HG03175 (cell line): Measurements from ENCODE around the gene SEL1L.
"Not testable (repeated sequence)": the region's sequence is repeated elsewhere in the genome, so short reads cannot be mapped to it uniquely, and the experiment has no call there.

ENCODE experiments used
- ATAC-seq: cut with Tn5 transposase; IDR thresholded peaks from one replicate; pipeline ENCODE4 v1.9.1; 2021; ENCODE audit warnings: mild to moderate bottlenecking, moderate library complexity; ENCODE audit not compliant: unreplicated experiment

The SEL1L gene

DNA sequence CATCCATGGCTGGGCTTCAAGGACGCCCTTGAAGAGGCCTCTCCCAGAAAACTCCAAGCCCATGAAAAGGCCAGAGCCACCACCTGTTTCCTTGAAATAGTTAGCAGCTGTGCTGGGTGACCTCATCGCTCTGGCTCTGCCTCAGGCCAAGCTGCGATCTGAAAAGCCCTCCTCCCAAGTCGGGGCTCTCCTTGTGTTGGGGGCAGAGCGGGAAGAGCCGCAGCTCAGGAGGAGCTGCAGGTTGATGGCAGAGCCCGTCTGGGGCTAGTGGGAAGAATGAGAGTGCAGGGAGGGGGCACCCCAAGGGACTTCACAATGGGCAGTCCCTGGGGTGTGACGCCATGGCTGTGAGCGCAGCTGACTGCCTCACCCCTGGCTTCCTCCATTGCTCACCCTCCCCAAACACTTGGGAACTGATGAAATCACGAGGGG is 83.5 kb downstream of the SEL1L start:
- ATAC-seq, result no peak

DNA sequence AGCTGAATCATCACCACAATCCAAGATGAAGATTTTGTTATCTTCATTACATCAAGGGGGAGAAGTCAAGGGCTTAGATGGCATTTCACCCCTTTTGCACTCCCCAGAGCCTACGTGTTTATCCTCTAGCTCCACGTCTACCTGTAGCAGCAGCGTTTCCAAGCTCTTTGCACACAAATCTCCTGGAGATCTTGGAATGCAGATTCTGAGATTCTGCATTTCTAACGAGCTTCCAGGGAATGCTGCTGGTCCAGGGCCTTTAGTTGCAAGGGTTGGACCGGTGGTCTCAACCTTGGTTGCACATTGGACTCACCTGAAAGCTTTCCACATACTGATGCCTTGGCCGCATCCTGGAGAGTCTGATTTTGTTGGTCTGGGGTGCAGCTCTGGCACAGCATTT is 84.1 kb downstream of the SEL1L start:
- ATAC-seq, result no peak

DNA sequence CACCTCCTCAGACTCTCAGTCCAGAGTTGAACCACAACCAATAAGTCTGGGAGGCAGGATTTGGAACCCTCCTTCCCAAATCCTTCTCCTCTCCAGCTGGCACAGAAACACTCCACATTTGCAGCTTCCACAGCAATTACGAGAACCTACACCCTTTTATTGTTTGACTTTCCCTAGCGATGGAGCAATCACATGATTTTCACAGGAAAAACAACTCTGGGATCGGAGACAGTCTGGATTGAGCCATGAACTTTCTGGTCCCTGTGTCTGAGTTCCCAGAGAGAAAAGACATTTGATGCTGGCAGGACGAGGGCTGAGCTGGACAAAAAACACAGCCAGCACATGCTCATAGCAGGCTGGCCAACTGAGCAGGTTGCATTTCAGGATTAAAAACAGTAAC is 84.5 kb downstream of the SEL1L start:
- ATAC-seq, result no peak

GRCh38 chr14:81447021-81447764 is 86.5 kb downstream of the SEL1L start:
- ATAC-seq, result no peak

DNA sequence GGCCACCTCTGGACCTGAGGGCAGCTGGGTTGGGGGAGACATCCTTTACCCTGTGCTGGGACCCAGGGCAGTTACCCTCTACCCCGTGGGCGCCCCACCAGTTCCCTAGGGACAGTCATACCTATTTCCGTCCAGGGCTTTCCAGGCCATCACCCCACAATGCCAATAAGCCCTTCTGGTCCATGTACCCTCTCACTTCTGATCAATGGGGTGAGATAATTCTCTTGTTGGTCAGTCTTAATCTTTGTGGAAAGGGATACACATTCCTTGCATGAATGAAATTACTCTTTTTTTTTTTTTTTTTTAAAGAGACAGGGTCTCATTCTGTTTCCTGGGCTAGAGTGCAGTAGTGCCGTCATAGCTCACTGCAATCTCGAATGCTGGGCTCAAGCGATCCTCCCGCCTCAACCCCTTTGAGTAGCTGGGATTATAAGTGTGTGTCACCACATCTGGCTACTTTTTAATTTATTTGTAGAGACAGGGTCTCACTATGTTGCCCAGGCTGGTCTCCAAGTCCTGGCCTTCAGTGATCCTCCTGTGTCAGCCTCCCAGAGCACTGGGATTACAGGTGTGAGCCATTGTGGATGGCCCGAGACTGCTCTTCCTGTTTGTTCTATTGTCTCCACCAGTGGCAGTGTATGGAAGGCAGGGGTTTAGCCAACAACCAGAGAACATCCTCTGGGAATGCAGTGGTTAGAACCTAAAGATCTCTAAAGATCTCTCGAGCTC is 87.2 kb downstream of the SEL1L start:
- ATAC-seq, result no peak

GRCh38 chr14:81441626-81442134 is 92.0 kb downstream of the SEL1L start:
- no peak for ATAC-seq

DNA sequence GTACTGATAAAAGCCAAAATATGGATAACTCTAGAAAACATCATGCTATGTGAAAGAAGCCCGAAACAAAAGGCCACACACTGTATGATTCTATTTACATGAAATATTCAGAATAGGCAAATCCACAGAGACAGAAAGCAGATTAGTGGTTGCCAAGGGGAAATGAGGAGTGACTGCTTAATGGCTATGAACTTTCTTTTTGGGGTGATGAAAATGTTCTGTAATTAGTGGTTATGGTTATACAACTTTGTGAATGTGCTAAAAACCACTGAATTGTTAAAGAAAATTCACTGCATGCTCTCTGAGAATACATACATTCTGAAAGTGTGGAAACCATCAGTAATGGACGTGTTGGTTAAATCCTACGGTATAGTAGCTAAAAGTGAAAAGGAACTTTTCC is 93.6 kb downstream of the SEL1L start:
- ATAC-seq, result no peak

GRCh38 chr14:81437244-81437643 is 96.4 kb downstream of the SEL1L start:
- no peak for ATAC-seq

DNA sequence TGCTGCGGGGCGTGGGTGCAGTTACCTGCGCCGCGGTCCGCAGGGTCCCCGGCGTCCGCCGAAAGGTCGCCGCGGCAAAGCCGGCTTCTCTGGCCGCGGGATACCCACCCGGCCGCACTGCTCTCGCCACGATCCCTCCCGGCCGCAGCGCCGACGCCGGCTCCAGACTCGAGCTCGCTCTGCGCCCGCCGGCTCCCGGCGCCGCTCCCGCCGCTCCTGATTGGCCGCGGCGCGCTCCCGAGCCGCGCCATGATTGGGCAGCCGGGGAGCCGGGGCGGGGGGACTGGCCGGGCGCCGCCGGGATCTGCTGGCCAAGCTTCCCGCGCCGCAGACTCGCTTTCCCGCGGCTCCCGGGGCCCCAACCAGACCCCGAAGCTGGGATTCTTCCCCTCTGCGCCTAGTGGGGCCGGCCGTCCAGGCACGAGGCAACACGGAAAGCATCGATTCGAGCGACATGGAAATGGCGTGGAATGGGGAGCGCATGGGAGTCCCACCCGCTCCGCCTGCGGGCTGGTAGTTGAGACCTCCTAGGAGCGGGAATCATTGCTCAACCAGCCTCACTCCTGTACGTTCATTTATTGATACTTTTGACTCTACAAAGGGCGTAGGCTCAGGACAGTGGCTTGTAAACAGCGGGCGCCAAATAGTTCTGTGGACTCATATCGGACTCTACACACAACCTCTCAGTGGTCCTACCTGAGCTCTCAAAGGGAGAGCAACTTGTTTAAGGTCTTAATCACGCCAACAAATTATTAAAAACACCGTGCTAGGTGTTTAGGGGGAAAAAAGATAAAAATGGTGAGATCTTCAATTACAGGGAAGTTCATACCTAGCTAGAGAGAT is 97.1 kb downstream of the SEL1L start:
- ATAC-seq, result peak; percentile 71

DNA sequence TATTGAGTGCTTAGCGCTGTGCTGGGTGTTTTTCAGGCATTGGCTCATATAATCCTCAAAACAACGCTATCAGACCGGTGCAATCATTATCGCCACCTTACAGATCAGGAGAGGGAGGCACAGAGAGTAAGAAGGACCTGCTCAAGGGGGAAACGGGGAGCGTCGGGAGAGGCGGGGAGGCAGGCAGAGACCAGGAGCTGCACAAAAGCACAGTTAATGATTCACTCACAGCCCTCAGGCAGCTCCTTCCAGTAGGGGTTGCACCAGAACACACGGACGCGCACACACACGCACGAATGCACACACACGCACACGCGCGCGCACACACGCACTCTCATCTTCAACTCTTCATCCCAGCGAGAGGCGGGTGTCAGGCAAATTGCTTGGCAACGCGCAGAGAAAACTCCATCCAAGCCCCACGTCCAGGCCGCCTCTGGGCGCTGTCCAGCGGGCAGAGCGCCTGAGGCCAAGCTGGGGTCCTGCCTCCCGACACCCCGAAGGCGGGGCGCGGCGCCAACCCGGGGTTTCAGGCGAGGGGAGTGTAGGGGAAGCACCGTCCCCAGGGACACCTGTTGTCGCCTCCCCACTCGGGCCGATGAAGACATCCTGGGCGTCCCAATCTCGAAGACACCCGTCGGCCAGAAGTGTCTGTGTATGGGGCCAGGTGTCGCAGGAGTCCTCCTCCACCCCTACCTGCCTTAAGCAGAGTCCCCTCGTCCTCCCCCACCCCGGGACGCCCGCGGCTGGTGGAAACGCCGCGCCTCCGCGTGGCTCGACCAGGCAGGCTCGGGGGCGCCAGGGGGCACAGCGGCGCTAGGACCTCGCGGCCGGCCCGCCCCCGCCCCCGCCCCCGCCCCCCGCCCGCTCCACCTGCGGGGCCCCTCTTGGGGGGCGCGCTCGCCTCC is 98.0 kb downstream of the SEL1L start:
- peak; percentile 35 for ATAC-seq

GRCh38 chr14:81435048-81435390 is 98.6 kb downstream of the SEL1L start:
- no peak for ATAC-seq

DNA sequence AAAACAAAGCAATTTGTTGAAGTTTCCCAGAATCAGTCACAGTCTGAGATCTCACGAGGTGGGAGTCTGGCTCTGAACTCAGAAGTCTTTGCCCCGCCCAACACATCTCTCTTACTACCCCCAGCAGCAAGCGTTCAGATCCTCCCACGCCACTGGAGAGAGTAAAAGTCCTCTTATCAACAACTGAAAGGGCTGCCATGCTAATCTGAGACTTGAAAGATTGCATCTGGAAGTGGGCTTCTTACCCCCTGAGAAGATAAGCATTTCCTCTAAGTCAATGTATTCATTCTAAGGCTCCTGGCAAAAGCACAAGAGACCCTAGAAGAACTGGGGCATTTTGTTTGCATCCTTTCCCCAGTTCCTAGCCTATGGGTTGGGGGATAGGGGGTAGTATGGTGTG is 99.4 kb downstream of the SEL1L start:
- no peak for ATAC-seq

GRCh38 chr14:81433378-81433777 is 100.3 kb downstream of the SEL1L start:
- ATAC-seq, result no peak

DNA sequence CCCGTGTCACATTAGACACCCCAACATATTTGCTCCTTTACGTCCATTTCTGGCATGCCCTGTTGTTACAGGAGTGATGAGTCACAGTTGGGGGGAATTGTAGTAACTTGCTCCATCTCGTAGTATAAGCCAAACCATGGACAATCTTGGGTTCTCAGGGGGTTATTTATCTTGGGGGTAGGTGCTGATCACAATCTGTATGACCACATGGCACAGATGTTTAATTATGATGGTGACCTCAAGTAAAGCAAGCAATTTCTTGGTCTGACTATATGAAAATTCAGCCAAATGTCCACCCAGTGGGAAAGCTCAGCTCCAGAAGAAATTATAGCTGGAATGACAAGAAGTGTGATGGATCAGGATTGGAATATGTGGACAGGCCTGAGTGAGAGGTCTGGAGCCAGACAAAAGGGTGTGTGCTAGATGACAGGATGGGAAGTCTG is 101.4 kb downstream of the SEL1L start:
- no peak for ATAC-seq

- ATAC-seq, result no peak
Observed at GRCh38 chr14:81430235-81430634, 103.4 kb downstream of the SEL1L start.

DNA sequence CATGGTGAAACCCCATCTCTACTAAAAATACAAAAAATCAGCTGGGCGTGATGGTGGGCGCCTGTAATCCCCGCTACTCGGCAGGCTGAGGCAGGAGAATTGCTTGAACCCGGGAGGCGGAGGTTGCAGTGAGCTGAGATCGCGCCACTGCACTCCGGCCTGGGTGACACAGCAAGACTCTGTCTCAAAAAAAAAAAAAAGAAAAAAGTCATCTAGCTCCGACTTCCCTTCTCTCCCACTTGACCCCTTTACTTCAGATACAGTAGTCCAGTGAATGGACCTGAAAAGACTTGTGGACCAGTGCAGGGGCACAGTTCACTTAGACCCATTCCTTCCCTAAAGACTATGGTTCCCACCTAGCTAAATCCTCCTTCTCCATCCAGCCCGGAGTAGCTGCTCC is 103.9 kb downstream of the SEL1L start:
- not testable (repeated sequence) for ATAC-seq

- ATAC-seq, result no peak
Observed at GRCh38 chr14:81429028-81429427, 104.6 kb downstream of the SEL1L start.

GRCh38 chr14:81427348-81428058 is 106.2 kb downstream of the SEL1L start:
- ATAC-seq, result no peak

DNA sequence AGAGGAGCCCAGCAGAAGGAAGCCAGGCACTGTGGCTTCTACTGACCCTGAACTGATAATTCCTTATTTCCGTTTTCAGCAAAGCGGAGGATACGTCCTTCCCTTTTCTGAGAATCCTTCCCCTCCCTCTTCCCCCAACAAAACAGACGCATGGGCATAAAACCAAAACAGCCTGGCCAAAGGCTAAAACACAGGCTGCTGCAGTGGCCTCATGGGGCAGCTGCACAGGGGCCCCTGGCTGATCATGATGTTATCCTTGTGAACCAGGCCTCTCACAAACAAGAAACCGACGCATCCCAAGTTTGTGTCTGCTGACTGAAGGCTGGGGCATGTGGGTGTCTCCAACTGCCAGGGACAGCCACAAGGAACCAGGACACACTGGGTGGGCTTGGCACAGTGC is 110.1 kb downstream of the SEL1L start:
- ATAC-seq, result no peak
